PFSK-1 (cell line): ENCODE data around the gene SORL1-AS1.

Source experiments
- FOXP2 ChIP-seq: optimal IDR thresholded peaks from 2 replicates; pipeline ENCODE3; 2011; ENCODE audit warnings: borderline replicate concordance, control low read depth, inconsistent platforms; ENCODE audit not compliant: insufficient read depth; ENCODE audit errors: extremely low read length, extremely low read depth
- POLR2AphosphoS5 ChIP-seq: IDR thresholded peaks from 2 replicates; pipeline ENCODE4 v1.6.1; 2012; ENCODE audit warnings: low read depth, mild to moderate bottlenecking, control low read depth, low read length, moderate library complexity
- SIN3A ChIP-seq: IDR thresholded peaks from 2 replicates; pipeline ENCODE4 v1.6.1; 2012; ENCODE audit warnings: mild to moderate bottlenecking, low read length, moderate library complexity, borderline replicate concordance; ENCODE audit not compliant: insufficient read depth
- TAF1 ChIP-seq: IDR thresholded peaks from 2 replicates; pipeline ENCODE4 v1.6.1; 2012; ENCODE audit warnings: low read length, control low read depth, borderline replicate concordance; ENCODE audit not compliant: insufficient read depth
- TF ChIP-seq, protein P1 (sequence below), 2 experiments: IDR thresholded peaks; 2 replicates each; pipeline versions ENCODE4 v1.6.1 to v1.8.0; 2011 to 2012; ENCODE audit warnings: low read depth in 2 of 2, low read length in 2 of 2, control low read depth in 1 of 2, inconsistent platforms in 1 of 2, mild to moderate bottlenecking in 1 of 2, moderate library complexity in 1 of 2; ENCODE audit not compliant: insufficient read depth in 1 of 2

The SORL1-AS1 gene

DNA sequence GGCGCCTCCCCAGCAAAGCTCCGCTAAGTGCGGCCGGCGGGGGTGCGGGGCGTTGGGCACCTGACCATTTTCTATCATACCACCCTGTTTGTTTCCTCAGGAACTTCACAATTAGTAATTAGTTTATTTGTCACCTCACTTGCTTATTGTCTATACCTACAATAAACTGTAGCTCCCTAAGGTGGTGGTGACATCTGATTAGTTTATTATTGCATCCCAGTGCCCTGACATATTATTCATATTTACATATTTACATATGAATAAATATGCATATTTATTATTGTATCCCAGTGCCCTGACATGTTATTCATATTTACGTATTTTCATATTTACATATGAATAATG is 25.4 kb downstream of the SORL1-AS1 start:
- TF ChIP-seq FOXP2: no peak
- TF ChIP-seq POLR2AphosphoS5: no peak

DNA sequence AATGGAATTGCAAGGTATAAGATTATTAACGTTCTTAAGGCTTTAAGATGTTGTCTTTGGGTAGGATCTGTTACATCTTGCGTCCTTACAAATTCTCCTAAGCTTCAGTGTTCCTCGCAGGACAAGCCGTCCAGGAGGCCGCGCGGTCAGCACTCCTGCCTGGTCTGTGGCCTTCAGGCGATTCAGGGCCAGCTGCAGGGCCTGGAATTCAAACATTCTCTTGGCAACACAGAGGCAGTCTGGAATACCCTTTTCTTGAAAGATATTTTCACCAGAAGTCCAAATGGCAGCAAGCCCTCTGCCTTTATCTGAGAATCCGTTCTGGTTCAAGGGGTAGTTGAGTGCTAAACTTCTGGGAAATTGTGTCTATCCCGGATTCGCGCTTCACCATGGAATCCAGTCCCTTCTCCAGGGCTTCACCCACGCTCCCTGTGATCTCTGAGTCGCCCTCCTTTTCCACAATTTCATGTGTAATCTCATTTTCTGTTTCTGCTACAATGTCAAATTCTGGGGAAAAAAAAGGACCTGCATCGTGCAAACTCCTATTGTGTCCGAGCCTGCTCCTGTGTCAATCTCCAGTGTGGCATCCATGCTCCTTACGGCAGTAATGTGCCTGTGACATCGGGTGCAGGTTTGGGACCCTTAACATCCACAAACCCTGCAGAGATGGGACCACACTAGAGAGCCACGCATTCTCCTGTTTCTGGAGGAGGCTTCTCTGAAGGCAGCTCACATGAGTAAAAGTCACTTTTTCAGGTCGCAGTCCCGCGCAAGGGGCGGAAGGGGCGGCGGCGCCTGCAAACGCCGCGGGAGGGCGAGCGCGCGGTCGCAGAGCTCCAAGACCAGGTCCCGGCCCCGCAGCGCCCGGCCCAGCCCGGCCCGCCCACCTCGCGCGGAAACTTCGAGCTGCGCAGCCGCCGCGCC is 26.0 kb downstream of the SORL1-AS1 start:
- TF ChIP-seq TAF1 (no peak), FOXP2 (no peak), POLR2AphosphoS5 (no peak)

DNA sequence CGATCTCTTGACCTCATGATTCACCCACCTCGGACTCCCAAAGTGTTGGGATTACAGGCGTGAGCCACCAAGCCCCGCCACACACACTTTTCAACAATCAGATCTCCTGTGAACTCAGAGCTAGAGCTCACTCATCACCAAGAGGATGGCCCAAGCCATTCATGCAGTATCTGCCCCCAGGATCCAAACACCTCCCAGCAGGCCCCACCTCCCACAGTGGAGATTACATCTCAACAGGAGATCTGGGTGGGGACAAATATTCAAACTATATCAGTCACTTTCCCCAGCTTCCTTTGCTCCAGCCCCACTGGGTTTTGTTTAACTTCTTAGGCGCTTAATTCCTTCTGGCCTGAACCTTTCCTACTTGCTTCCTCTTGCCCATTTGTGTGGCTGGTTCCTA is 26.9 kb downstream of the SORL1-AS1 start:
- TF ChIP-seq, protein P1, sequence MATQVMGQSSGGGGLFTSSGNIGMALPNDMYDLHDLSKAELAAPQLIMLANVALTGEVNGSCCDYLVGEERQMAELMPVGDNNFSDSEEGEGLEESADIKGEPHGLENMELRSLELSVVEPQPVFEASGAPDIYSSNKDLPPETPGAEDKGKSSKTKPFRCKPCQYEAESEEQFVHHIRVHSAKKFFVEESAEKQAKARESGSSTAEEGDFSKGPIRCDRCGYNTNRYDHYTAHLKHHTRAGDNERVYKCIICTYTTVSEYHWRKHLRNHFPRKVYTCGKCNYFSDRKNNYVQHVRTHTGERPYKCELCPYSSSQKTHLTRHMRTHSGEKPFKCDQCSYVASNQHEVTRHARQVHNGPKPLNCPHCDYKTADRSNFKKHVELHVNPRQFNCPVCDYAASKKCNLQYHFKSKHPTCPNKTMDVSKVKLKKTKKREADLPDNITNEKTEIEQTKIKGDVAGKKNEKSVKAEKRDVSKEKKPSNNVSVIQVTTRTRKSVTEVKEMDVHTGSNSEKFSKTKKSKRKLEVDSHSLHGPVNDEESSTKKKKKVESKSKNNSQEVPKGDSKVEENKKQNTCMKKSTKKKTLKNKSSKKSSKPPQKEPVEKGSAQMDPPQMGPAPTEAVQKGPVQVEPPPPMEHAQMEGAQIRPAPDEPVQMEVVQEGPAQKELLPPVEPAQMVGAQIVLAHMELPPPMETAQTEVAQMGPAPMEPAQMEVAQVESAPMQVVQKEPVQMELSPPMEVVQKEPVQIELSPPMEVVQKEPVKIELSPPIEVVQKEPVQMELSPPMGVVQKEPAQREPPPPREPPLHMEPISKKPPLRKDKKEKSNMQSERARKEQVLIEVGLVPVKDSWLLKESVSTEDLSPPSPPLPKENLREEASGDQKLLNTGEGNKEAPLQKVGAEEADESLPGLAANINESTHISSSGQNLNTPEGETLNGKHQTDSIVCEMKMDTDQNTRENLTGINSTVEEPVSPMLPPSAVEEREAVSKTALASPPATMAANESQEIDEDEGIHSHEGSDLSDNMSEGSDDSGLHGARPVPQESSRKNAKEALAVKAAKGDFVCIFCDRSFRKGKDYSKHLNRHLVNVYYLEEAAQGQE (IDR thresholded peaks at IDR 0.05; ENCODE audit: insufficient read depth in 1 of 2, low read depth in 2 of 2, low read length in 2 of 2): no peak
- TF ChIP-seq FOXP2 (no peak), SIN3A (no peak), TAF1 (no peak), POLR2AphosphoS5 (no peak)

DNA sequence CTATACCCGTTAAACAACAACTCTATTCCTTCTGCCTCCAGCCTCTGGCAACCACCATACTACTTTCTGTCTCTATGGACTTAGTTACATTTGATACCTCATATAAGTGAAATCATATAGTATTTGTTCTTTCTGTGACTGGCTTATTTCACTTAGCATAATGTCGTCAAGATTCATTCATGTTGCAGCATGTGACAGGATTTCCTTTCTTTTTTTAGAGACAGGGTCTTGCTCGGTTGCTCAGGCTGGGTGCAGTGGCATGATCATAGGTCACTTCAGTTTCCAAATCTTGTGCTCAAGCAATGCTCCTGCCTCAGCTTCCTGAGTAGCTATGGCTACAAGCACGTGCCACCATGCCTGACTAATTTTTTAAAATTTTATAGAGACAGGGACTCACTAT is 30.1 kb downstream of the SORL1-AS1 start:
- TF ChIP-seq POLR2AphosphoS5 (no peak), SIN3A (no peak), FOXP2 (no peak), TAF1 (no peak)
- TF ChIP-seq, protein P1 (IDR thresholded peaks at IDR 0.05; ENCODE audit: insufficient read depth in 1 of 2, low read depth in 2 of 2, low read length in 2 of 2): no peak

DNA sequence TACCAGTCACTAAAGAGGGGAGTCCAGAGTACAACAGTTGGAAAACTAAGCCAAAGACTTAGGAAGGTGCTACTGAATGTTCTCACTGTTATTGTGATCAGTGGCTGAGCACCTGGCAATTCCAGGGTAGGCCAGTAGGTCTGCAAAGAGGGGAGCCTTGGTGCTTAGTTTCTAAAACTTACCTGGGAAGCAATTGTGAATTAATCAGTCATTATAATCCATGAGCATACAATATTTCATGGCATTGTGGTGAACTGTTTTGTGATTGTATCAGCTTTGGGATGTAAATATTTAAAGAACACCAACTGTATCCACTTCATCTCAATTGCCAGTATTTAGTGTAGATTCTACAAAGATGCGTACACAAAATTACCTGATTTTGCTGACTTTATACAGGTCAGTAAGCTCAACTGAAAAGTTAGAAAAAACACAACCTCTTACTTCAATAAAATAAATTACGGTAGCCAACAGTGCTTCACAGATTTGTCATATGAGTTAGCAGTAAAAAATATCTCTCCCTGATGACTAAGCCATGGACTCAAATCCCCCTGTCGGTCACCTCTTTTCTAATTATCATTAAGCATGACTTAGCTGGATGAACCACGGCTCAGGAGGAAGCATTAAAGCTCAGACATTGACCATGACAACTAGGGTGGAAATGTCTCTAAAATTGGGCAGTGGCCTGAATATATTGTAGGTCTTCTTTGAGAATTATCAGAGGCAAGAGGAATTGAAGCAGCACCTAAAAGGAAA is 31.4 kb downstream of the SORL1-AS1 start:
- TF ChIP-seq TAF1 (no peak), SIN3A (no peak)
- TF ChIP-seq, protein P1 (IDR thresholded peaks at IDR 0.05; ENCODE audit: insufficient read depth in 1 of 2, low read depth in 2 of 2, low read length in 2 of 2): no peak

DNA sequence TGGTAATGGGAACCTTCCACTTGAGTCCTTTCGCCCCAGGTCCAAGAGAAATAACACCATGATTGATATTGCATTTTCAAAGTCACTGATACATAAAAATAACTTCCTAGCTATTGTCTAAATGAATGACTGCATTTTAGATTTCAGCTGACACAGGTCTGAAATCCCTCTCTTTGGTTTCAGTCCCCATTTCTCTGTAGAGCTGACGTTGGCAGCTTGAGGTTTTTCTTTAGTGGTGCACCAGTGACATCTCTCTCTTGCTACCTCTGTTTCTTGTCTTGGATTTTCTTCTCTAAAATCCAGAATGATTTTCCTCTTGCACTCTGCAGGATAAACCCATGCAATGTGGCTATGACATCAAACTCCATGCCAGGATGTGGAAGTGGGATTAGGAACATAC is 32.4 kb downstream of the SORL1-AS1 start:
- TF ChIP-seq SIN3A: no peak
- no peak for TF ChIP-seq FOXP2
- TF ChIP-seq POLR2AphosphoS5: no peak
- TF ChIP-seq, protein P1 (IDR thresholded peaks at IDR 0.05; ENCODE audit: insufficient read depth in 1 of 2, low read depth in 2 of 2, low read length in 2 of 2): no peak
- no peak for TF ChIP-seq TAF1
